ENCODE measurements around the gene AUTS2. TPM values are rescaled to one million over a fixed set of nuclear protein-coding genes. Genes with fewer than 3 reads are reported as not detected.

Gene AUTS2
- total and polyA plus RNA-seq, 2 experiments from 2014 or later, result 32.0 to 91.0 TPM

DNA sequence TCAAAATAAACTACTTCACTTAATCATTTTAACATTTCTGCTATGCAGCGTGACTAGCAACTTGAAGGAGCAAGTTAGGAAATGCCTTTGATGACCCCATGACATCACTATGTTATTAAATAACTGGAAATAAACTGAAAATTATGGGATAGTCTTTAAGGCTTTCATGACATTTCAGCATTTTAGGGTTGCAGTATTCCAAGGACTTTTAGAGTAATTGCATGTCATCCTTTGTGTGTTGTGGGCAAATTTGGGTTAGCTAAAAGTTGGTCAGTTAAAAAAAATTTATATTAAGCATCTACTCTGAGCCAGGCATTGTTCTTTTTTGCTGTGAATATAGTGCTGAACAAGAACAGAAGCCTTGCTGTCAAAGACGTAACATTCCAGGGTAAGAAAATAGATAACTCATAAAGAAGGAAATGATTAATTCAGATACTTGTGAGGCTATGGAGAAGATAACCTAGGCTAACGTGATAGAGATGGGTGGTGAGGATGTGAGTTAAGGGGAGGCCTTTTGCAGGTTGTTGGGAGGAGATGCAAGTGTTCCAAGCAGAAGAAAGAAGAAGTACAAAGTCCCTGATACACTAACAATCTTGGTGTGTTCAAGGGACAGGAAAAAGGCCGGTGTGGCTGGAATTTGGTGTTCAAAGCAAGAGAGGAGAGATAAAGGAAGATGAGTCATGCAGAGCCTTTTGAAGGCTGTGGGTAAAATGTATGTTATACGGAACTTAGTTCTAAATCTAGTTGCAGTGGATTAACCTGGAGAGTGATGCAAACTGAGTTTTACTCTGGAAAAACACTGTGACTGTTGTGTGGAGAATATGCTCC, 610.2 kb downstream of the AUTS2 start:
- Histone ChIP-seq H2AFZ (no peak overlapping the region), H3K27ac (ENCODE audit: low read depth) (no peak overlapping the region), H3K9me2 (ENCODE audit: insufficient read depth) (no peaks in the 10 kb centered on the region), H3K4me2 (no peak overlapping the region), H3K27me3 (ENCODE audit: insufficient read depth) (no peaks in the 10 kb centered on the region), H3K4me3 (no peak overlapping the region), H3K36me3 (ENCODE audit: insufficient read depth) (no peaks in the 10 kb centered on the region), H3F3A (replicated peaks; ENCODE audit: low read depth) (no peaks in the 10 kb centered on the region), H3K79me2 (replicated peaks; ENCODE audit: insufficient read depth) (no peaks in the 10 kb centered on the region), H4K20me1 (replicated peaks; ENCODE audit: insufficient read depth) (no peaks in the 10 kb centered on the region), H3K4me1 (ENCODE audit: insufficient read depth) (peaks cover 4% of the 10 kb centered on the region; the same call in 1 of the 2 replicates)
- Mint-ChIP-seq H3K4me3 (no peak overlapping the region), H3K27ac (no peak overlapping the region), H3K4me1 (no peaks in the 10 kb centered on the region), H3K36me3 (ENCODE audit: low read depth) (no peaks in the 10 kb centered on the region), H3K27me3 (ENCODE audit: insufficient read depth, low read depth, poor library complexity) (no peaks in the 10 kb centered on the region), H3K9me3 (no peaks in the 10 kb centered on the region)
- no peak for DNase-seq (ENCODE audit: low spot score)
- TF ChIP-seq EZH2 (IDR thresholded peaks at IDR 0.05; ENCODE audit: low read depth, unreplicated experiment) (no peak), ZNF114 (CRISPR knock-in tag; IDR thresholded peaks at IDR 0.05) (no peak), NANOG (IDR thresholded peaks at IDR 0.05; ENCODE audit: borderline replicate concordance) (no peak), STAT1 (IDR thresholded peaks at IDR 0.05; ENCODE audit: unreplicated experiment) (no peak), CREB1 (CRISPR knock-in tag; IDR thresholded peaks at IDR 0.05; ENCODE audit: low read depth) (no peak)
- TF ChIP-seq, protein P1, sequence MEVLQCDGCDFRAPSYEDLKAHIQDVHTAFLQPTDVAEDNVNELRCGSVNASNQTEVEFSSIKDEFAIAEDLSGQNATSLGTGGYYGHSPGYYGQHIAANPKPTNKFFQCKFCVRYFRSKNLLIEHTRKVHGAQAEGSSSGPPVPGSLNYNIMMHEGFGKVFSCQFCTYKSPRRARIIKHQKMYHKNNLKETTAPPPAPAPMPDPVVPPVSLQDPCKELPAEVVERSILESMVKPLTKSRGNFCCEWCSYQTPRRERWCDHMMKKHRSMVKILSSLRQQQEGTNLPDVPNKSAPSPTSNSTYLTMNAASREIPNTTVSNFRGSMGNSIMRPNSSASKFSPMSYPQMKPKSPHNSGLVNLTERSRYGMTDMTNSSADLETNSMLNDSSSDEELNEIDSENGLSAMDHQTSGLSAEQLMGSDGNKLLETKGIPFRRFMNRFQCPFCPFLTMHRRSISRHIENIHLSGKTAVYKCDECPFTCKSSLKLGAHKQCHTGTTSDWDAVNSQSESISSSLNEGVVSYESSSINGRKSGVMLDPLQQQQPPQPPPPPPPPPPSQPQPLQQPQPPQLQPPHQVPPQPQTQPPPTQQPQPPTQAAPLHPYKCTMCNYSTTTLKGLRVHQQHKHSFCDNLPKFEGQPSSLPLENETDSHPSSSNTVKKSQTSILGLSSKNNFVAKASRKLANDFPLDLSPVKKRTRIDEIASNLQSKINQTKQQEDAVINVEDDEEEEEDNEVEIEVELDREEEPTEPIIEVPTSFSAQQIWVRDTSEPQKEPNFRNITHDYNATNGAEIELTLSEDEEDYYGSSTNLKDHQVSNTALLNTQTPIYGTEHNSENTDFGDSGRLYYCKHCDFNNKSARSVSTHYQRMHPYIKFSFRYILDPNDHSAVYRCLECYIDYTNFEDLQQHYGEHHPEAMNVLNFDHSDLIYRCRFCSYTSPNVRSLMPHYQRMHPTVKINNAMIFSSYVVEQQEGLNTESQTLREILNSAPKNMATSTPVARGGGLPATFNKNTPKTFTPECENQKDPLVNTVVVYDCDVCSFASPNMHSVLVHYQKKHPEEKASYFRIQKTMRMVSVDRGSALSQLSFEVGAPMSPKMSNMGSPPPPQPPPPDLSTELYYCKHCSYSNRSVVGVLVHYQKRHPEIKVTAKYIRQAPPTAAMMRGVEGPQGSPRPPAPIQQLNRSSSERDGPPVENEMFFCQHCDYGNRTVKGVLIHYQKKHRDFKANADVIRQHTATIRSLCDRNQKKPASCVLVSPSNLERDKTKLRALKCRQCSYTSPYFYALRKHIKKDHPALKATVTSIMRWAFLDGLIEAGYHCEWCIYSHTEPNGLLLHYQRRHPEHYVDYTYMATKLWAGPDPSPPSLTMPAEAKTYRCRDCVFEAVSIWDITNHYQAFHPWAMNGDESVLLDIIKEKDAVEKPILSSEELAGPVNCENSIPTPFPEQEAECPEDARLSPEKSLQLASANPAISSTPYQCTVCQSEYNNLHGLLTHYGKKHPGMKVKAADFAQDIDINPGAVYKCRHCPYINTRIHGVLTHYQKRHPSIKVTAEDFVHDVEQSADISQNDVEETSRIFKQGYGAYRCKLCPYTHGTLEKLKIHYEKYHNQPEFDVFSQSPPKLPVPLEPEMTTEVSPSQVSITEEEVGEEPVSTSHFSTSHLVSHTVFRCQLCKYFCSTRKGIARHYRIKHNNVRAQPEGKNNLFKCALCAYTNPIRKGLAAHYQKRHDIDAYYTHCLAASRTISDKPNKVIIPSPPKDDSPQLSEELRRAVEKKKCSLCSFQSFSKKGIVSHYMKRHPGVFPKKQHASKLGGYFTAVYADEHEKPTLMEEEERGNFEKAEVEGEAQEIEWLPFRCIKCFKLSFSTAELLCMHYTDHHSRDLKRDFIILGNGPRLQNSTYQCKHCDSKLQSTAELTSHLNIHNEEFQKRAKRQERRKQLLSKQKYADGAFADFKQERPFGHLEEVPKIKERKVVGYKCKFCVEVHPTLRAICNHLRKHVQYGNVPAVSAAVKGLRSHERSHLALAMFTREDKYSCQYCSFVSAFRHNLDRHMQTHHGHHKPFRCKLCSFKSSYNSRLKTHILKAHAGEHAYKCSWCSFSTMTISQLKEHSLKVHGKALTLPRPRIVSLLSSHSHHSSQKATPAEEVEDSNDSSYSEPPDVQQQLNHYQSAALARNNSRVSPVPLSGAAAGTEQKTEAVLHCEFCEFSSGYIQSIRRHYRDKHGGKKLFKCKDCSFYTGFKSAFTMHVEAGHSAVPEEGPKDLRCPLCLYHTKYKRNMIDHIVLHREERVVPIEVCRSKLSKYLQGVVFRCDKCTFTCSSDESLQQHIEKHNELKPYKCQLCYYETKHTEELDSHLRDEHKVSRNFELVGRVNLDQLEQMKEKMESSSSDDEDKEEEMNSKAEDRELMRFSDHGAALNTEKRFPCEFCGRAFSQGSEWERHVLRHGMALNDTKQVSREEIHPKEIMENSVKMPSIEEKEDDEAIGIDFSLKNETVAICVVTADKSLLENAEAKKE (CRISPR knock-in tag; IDR thresholded peaks at IDR 0.05), result no peak
- TF ChIP-seq, protein P2, sequence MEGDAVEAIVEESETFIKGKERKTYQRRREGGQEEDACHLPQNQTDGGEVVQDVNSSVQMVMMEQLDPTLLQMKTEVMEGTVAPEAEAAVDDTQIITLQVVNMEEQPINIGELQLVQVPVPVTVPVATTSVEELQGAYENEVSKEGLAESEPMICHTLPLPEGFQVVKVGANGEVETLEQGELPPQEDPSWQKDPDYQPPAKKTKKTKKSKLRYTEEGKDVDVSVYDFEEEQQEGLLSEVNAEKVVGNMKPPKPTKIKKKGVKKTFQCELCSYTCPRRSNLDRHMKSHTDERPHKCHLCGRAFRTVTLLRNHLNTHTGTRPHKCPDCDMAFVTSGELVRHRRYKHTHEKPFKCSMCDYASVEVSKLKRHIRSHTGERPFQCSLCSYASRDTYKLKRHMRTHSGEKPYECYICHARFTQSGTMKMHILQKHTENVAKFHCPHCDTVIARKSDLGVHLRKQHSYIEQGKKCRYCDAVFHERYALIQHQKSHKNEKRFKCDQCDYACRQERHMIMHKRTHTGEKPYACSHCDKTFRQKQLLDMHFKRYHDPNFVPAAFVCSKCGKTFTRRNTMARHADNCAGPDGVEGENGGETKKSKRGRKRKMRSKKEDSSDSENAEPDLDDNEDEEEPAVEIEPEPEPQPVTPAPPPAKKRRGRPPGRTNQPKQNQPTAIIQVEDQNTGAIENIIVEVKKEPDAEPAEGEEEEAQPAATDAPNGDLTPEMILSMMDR (conservative IDR thresholded peaks at IDR 0.05; ENCODE audit: low read depth in 2 of 2), result no peak
- ATAC-seq, result no peak

All from GM23338 (cell line).